Measurements from ENCODE around the gene H1-8.

Gene H1-8

GRCh38 chr3:129592381-129593131, 49.6 kb downstream of the H1-8 start:
- H2AFZ ChIP-seq (ENCODE audit: low read depth, low read length, severe bottlenecking) = no peak overlapping the region
- TF ChIP-seq, protein P1, sequence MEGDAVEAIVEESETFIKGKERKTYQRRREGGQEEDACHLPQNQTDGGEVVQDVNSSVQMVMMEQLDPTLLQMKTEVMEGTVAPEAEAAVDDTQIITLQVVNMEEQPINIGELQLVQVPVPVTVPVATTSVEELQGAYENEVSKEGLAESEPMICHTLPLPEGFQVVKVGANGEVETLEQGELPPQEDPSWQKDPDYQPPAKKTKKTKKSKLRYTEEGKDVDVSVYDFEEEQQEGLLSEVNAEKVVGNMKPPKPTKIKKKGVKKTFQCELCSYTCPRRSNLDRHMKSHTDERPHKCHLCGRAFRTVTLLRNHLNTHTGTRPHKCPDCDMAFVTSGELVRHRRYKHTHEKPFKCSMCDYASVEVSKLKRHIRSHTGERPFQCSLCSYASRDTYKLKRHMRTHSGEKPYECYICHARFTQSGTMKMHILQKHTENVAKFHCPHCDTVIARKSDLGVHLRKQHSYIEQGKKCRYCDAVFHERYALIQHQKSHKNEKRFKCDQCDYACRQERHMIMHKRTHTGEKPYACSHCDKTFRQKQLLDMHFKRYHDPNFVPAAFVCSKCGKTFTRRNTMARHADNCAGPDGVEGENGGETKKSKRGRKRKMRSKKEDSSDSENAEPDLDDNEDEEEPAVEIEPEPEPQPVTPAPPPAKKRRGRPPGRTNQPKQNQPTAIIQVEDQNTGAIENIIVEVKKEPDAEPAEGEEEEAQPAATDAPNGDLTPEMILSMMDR (IDR thresholded peaks at IDR 0.05; ENCODE audit: insufficient read depth, low read length, poor library complexity, severe bottlenecking) = no peak
- no peak for TF ChIP-seq EZH2phosphoT487 (conservative IDR thresholded peaks at IDR 0.05; ENCODE audit: low read length)
- no peaks in the 10 kb centered on the region for H3K9me2 ChIP-seq (replicated peaks; ENCODE audit: insufficient read depth, low read length)
- H3K79me2 ChIP-seq (ENCODE audit: insufficient read depth, low read length) = no peaks in the 10 kb centered on the region
- H3K27me3 ChIP-seq (ENCODE audit: low read length) = no peaks in the 10 kb centered on the region
- H3K4me2 ChIP-seq (ENCODE audit: low read depth, low read length, poor library complexity, severe bottlenecking) = no peak overlapping the region
- H3K9ac ChIP-seq (ENCODE audit: low read length) = no peak overlapping the region
- H4K20me1 ChIP-seq (ENCODE audit: low read depth, low read length) = no peaks in the 10 kb centered on the region
- H3F3A ChIP-seq (ENCODE audit: insufficient read depth) = no peaks in the 10 kb centered on the region
- H3K9me3 ChIP-seq (ENCODE audit: insufficient read depth, low read length) = no peaks in the 10 kb centered on the region
- H3K4me3 ChIP-seq (ENCODE audit: insufficient read depth, low read length, poor library complexity, severe bottlenecking) = no peak overlapping the region
- H3K27ac ChIP-seq (ENCODE audit: low read depth, low read length) = no peak overlapping the region
- H3K36me3 ChIP-seq (ENCODE audit: low read length) = no peaks in the 10 kb centered on the region

DNA sequence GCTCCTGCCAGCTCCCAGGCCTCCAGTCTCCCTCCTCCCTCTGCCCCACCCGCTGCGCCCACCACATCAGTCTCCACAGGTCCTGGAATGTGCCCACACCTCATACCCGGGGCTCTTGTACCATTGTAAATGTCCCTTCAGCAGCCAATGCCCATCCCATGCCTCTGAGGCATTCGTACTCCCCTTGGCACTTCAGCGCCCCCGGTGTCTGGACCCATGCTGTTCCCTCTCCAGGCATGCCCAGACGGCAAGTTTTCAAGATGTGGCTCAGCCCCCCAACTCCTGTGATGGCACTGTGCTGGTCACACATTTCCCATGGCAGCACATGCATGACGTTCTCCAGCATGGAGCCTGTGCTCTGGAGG, 50.2 kb downstream of the H1-8 start:
- no peaks in the 10 kb centered on the region for H3K9me3 ChIP-seq (ENCODE audit: insufficient read depth, low read length)
- H3K9ac ChIP-seq (ENCODE audit: low read length) = no peak overlapping the region
- no peaks in the 10 kb centered on the region for H4K20me1 ChIP-seq (ENCODE audit: low read depth, low read length)
- no peaks in the 10 kb centered on the region for H3K27me3 ChIP-seq (ENCODE audit: low read length)
- H3K27ac ChIP-seq (ENCODE audit: low read depth, low read length) = no peak overlapping the region
- H3K79me2 ChIP-seq (ENCODE audit: insufficient read depth, low read length) = no peaks in the 10 kb centered on the region
- H3K36me3 ChIP-seq (ENCODE audit: low read length) = no peaks in the 10 kb centered on the region
- H2AFZ ChIP-seq (ENCODE audit: low read depth, low read length, severe bottlenecking) = no peak overlapping the region
- H3K9me2 ChIP-seq (replicated peaks; ENCODE audit: insufficient read depth, low read length) = no peaks in the 10 kb centered on the region
- no peak overlapping the region for H3K4me3 ChIP-seq (ENCODE audit: insufficient read depth, low read length, poor library complexity, severe bottlenecking)
- no peak for TF ChIP-seq EZH2phosphoT487 (conservative IDR thresholded peaks at IDR 0.05; ENCODE audit: low read length)
- TF ChIP-seq, protein P1 (IDR thresholded peaks at IDR 0.05; ENCODE audit: insufficient read depth, low read length, poor library complexity, severe bottlenecking) = no peak
- no peaks in the 10 kb centered on the region for H3F3A ChIP-seq (ENCODE audit: insufficient read depth)
- no peak overlapping the region for H3K4me2 ChIP-seq (ENCODE audit: low read depth, low read length, poor library complexity, severe bottlenecking)

DNA sequence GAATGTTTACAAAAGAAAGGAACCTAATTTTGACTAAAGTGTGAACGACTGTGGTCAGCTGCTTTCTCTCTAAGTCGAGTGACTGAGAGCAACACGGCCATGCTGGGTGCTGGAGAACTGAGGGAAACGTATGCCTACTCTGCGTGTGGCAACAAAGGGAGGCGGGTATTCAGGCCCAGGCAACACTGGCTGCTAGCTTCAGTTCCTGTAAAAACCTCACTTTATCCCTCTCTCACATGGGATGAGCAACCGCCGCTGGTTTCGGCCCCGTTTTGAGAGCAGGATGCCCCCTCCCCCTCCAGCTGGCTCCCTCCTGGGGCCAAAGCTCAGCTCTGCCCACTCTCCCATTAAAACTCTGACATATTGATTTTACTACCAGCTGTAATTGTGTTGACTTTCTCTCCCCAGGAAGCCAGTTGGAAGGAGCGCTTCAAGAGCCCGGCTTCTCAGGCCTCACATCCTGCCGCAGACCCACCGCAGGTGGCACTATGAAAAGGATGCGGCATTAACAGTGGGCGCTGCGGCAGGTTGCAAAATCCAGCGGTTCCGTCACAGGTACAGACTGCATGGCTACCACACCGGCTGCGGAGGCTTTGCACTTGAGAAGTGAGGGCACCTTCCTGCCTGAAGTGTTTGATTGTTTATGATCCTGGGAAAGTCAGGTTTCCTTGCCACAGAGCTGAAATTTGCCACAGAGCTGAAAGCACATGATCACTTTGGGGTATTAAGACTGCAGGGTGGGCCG, 50.8 kb downstream of the H1-8 start:
- H3K4me2 ChIP-seq (ENCODE audit: low read depth, low read length, poor library complexity, severe bottlenecking) = no peak overlapping the region

More for the DNA sequence above, 50.8 kb downstream of the H1-8 start:
- H3K4me3 ChIP-seq (ENCODE audit: insufficient read depth, low read length, poor library complexity, severe bottlenecking) = no peak overlapping the region
- no peaks in the 10 kb centered on the region for H4K20me1 ChIP-seq (ENCODE audit: low read depth, low read length)
- no peak overlapping the region for H2AFZ ChIP-seq (ENCODE audit: low read depth, low read length, severe bottlenecking)
- no peaks in the 10 kb centered on the region for H3K36me3 ChIP-seq (ENCODE audit: low read length)
- no peak overlapping the region for H3K27ac ChIP-seq (ENCODE audit: low read depth, low read length)
- TF ChIP-seq EZH2phosphoT487 (conservative IDR thresholded peaks at IDR 0.05; ENCODE audit: low read length) = no peak
- TF ChIP-seq, protein P1 (IDR thresholded peaks at IDR 0.05; ENCODE audit: insufficient read depth, low read length, poor library complexity, severe bottlenecking) = no peak
- no peaks in the 10 kb centered on the region for H3K79me2 ChIP-seq (ENCODE audit: insufficient read depth, low read length)
- no peaks in the 10 kb centered on the region for H3K9me3 ChIP-seq (ENCODE audit: insufficient read depth, low read length)
- no peaks in the 10 kb centered on the region for H3F3A ChIP-seq (ENCODE audit: insufficient read depth)
- H3K27me3 ChIP-seq (ENCODE audit: low read length) = no peaks in the 10 kb centered on the region
- H3K9ac ChIP-seq (ENCODE audit: low read length) = no peak overlapping the region
- no peaks in the 10 kb centered on the region for H3K9me2 ChIP-seq (replicated peaks; ENCODE audit: insufficient read depth, low read length)

All from SU-DHL-6 (cell line).